ENCODE results near the gene GRB10.

DNA sequence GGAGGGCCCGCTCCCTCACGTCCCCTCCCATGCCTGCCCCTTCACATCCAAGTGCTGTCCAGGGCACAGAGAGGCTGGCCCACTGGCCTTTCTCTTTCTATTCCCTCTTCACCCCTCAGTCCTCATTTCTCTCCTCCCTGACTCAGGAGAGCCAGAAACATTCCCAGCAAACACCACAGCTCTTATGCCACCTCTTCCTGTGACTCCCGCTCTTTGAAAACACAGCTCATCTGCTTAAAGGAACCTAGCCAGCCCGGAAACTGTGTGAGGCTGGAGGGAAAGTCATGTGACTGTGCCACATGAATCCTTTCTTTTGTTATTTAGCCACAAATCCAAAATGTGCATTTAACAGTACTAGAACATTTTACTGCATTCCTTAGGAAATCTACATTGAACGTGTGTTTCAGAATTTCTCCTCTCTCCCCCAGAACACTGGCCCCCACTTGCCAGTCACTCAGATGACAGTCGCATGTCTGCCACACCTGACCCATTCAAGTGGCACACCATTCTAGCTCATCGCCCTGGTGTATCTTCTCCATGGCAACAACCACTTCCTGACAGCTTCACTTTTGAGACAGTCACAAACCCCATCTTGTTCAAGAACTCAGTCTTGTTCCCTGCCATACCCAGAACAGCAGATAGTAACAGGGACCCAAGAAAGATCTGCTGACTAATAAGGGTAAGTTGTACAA is 42.8 kb downstream of the GRB10 start:
- no peak for TF ChIP-seq CTCF (IDR thresholded peaks at IDR 0.05)
- TF ChIP-seq POLR2AphosphoS5 (IDR thresholded peaks at IDR 0.05; ENCODE audit: low read depth, low read length), result no peak
